K562 (cell line): ENCODE results near the gene ASB11. TPM values are rescaled to one million over a fixed set of nuclear protein-coding genes. Genes with fewer than 3 reads are reported as not detected.

ENCODE experiments used
- ARID3B ChIP-seq: fragments of 250-450 bp; sonication (Bioruptor Pico); IDR thresholded peaks from 2 replicates; pipeline ENCODE4 v1.4.0; 2020; ENCODE audit warnings: borderline replicate concordance
- DIDO1 ChIP-seq: fragments of 450-650 bp; IDR thresholded peaks from 2 replicates; pipeline ENCODE4 v1.6.1; 2016; ENCODE audit warnings: low read depth, missing biosample characterization, missing genetic modification characterization
- DPF2 ChIP-seq: fragments of 450-650 bp; IDR thresholded peaks from 2 replicates; pipeline ENCODE4 v1.6.1; 2016
- ETV1 ChIP-seq: fragments of 450-650 bp; conservative IDR thresholded peaks from 2 replicates; pipeline ENCODE4 v1.6.1; 2016; ENCODE audit warnings: missing genetic modification characterization, control low read depth, low read depth, missing compliant biosample characterization
- FOS ChIP-seq: IDR thresholded peaks from 3 replicates; pipeline ENCODE4 v1.6.1; 2011; ENCODE audit not compliant: insufficient read length; ENCODE audit errors: extremely low read depth
- HLTF ChIP-seq: fragments of 450-650 bp; IDR thresholded peaks from 2 replicates; pipeline ENCODE4 v1.6.1; 2016
- ILK ChIP-seq: fragments of 450-650 bp; IDR thresholded peaks from 2 replicates; pipeline ENCODE4 v1.6.1; 2016; ENCODE audit warnings: missing genetic modification characterization, low read depth, mild to moderate bottlenecking, missing compliant biosample characterization, moderate library complexity, borderline replicate concordance
- IRF9 ChIP-seq: fragments of 450-650 bp; IDR thresholded peaks from 2 replicates; pipeline ENCODE4 v1.6.1; 2016; ENCODE audit warnings: missing biosample characterization, missing genetic modification characterization
- PRPF4 ChIP-seq: fragments of 200-400 bp; formaldehyde crosslinking; IDR thresholded peaks from one replicate; pipeline ENCODE4 v1.6.1; 2017; ENCODE audit warnings: low read length, low read depth, mild to moderate bottlenecking; ENCODE audit not compliant: insufficient read depth, poor library complexity, severe bottlenecking
- SMAD2 ChIP-seq: fragments of 150-350 bp; IDR thresholded peaks from 2 replicates; pipeline ENCODE4 v1.6.1; 2014; ENCODE audit warnings: low read depth, mild to moderate bottlenecking, low read length
- THAP7 ChIP-seq: fragments of 250-450 bp; sonication (Bioruptor Pico); IDR thresholded peaks from 2 replicates; pipeline ENCODE4 v1.5.0; 2021
- ZBTB1 ChIP-seq: sonication (generic); formaldehyde crosslinking; IDR thresholded peaks from 2 replicates; pipeline ENCODE4 v1.8.1; 2023; ENCODE audit warnings: missing genetic modification reagents, low read depth, mild to moderate bottlenecking, borderline replicate concordance
- polyA plus RNA-seq, 8 experiments: library from polyadenylated mRNA; depleted of rRNA in 4 of 8; stranded (reverse) in 5 of 8; unstranded in 3 of 8; fragments of >200 nt; fragmentation: Nextera tagmentation in 2 of 8; fragmentation: Illumina TruSeq in 1 of 8; extraction: Ambion mirVana in 2 of 8; extraction: Trizol in 1 of 8; gene quantifications; 2 replicates each; pipeline versions ENCODE4 v1.2.1 to v1.2.3, GENCODE V29; 2011 to 2014; ENCODE audit warnings: inconsistent platforms in 1 of 8, missing spikeins in 1 of 8
- total RNA-seq, 7 experiments: library from RNA; depleted of rRNA in 6 of 7; stranded (reverse); fragments of >200 nt in 6 of 7; fragmentation: Illumina TruSeq in 2 of 7; extraction: Trizol in 2 of 7; gene quantifications; 2 replicates each; pipeline versions ENCODE4 v1.2.1 to v1.2.3, GENCODE V29; 2011 to 2021; ENCODE audit warnings: low replicate concordance in 1 of 7
- TF ChIP-seq, protein P1 (sequence below): fragments of 200-800 bp; sonication (Bioruptor generic); IDR thresholded peaks from 2 replicates; pipeline ENCODE4 v1.6.1; 2016; ENCODE audit warnings: missing genetic modification characterization, missing compliant biosample characterization
- TF ChIP-seq, protein P2 (sequence below), 2 experiments: fragments of 150-350 bp in 1 of 2; IDR thresholded peaks; 2 replicates each; pipeline ENCODE4 v1.6.1; 2012 to 2016; ENCODE audit warnings: low read depth in 2 of 2, low read length in 2 of 2, mild to moderate bottlenecking in 1 of 2, moderate library complexity in 1 of 2

ASB11 gene
- total and polyA plus RNA-seq, 9 of the 15 experiments (the other 6 are each of a cell fraction or from before 2014, with no cell fraction given) = not detected

DNA sequence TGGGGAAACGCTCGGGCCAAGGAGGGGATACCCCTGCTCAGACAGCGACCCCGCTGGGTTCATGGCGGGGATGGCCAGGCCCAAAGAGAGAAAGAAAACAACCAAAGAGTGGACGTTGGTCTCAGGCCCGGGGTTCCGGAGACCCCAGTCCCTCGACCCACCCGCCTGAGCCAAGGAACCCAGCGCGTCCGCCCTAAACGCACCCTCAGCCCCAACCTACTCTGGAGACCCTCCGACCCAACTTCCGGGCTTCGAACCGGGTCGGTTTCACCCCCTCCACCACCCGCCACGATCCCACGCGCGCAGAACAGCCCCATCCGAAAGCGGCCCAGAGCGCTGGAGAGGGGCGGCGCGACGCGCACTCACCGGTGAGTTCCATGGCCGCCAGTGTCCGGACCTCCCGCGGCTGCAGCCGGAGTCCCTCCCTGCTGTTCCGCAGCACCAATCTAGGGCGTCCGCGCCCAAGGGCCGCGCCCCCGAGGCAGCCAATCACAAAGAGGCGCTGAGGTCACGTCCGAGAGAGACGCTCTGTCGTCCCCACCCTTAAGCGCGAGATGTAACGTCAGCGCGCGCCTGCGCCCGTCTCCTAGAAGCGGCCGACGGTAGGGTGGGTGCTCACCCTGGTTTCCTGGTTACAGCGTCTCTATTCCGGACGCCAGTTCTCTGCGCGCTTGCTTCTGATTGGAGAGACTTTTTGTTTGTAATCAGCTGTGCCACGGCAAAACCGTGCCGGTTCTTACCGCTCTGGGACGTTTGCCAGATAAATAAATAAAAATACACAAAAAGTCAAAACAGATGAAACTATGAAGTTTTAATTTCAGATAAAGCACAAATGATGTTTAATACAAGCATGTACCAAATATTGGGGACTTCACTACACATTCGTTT lies 19.9 kb upstream of the ASB11 start, which contains the start of gene PIGA (continued):
- TF ChIP-seq THAP7 = no peak
- TF ChIP-seq, protein P1, sequence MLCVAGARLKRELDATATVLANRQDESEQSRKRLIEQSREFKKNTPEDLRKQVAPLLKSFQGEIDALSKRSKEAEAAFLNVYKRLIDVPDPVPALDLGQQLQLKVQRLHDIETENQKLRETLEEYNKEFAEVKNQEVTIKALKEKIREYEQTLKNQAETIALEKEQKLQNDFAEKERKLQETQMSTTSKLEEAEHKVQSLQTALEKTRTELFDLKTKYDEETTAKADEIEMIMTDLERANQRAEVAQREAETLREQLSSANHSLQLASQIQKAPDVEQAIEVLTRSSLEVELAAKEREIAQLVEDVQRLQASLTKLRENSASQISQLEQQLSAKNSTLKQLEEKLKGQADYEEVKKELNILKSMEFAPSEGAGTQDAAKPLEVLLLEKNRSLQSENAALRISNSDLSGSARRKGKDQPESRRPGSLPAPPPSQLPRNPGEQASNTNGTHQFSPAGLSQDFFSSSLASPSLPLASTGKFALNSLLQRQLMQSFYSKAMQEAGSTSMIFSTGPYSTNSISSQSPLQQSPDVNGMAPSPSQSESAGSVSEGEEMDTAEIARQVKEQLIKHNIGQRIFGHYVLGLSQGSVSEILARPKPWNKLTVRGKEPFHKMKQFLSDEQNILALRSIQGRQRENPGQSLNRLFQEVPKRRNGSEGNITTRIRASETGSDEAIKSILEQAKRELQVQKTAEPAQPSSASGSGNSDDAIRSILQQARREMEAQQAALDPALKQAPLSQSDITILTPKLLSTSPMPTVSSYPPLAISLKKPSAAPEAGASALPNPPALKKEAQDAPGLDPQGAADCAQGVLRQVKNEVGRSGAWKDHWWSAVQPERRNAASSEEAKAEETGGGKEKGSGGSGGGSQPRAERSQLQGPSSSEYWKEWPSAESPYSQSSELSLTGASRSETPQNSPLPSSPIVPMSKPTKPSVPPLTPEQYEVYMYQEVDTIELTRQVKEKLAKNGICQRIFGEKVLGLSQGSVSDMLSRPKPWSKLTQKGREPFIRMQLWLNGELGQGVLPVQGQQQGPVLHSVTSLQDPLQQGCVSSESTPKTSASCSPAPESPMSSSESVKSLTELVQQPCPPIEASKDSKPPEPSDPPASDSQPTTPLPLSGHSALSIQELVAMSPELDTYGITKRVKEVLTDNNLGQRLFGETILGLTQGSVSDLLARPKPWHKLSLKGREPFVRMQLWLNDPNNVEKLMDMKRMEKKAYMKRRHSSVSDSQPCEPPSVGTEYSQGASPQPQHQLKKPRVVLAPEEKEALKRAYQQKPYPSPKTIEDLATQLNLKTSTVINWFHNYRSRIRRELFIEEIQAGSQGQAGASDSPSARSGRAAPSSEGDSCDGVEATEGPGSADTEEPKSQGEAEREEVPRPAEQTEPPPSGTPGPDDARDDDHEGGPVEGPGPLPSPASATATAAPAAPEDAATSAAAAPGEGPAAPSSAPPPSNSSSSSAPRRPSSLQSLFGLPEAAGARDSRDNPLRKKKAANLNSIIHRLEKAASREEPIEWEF (CRISPR knock-in tag) = no peak
- TF ChIP-seq FOS = peak; percentile 76
- TF ChIP-seq DIDO1 (tag) = no peak
- no peak for TF ChIP-seq HLTF
- TF ChIP-seq PRPF4 = no peak
- TF ChIP-seq SMAD2 = no peak
- no peak for TF ChIP-seq ILK (tag)
- TF ChIP-seq, protein P2, sequence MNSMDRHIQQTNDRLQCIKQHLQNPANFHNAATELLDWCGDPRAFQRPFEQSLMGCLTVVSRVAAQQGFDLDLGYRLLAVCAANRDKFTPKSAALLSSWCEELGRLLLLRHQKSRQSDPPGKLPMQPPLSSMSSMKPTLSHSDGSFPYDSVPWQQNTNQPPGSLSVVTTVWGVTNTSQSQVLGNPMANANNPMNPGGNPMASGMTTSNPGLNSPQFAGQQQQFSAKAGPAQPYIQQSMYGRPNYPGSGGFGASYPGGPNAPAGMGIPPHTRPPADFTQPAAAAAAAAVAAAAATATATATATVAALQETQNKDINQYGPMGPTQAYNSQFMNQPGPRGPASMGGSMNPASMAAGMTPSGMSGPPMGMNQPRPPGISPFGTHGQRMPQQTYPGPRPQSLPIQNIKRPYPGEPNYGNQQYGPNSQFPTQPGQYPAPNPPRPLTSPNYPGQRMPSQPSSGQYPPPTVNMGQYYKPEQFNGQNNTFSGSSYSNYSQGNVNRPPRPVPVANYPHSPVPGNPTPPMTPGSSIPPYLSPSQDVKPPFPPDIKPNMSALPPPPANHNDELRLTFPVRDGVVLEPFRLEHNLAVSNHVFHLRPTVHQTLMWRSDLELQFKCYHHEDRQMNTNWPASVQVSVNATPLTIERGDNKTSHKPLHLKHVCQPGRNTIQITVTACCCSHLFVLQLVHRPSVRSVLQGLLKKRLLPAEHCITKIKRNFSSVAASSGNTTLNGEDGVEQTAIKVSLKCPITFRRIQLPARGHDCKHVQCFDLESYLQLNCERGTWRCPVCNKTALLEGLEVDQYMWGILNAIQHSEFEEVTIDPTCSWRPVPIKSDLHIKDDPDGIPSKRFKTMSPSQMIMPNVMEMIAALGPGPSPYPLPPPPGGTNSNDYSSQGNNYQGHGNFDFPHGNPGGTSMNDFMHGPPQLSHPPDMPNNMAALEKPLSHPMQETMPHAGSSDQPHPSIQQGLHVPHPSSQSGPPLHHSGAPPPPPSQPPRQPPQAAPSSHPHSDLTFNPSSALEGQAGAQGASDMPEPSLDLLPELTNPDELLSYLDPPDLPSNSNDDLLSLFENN (IDR thresholded peaks at IDR 0.05; ENCODE audit: low read depth in 2 of 2, low read length in 2 of 2) = no peak
- no peak for TF ChIP-seq ETV1 (tag)
- TF ChIP-seq ARID3B (CRISPR knock-in tag) = no peak
- TF ChIP-seq IRF9 (tag) = no peak
- TF ChIP-seq DPF2 = no peak
- TF ChIP-seq ZBTB1 = no peak
